Measurements from ENCODE around the gene SLC44A4. TPM values are rescaled to one million over a fixed set of nuclear protein-coding genes. Genes with fewer than 3 reads are reported as not detected.
A peak's percentile ranks its signal among the peaks of the same experiment; 100 is the strongest.

SLC44A4 gene
- total and polyA plus RNA-seq, 9 of the 15 experiments (the other 6 are each of a cell fraction or from before 2014, with no cell fraction given), result 7.9 to 18.6 (median 11.2) TPM

DNA sequence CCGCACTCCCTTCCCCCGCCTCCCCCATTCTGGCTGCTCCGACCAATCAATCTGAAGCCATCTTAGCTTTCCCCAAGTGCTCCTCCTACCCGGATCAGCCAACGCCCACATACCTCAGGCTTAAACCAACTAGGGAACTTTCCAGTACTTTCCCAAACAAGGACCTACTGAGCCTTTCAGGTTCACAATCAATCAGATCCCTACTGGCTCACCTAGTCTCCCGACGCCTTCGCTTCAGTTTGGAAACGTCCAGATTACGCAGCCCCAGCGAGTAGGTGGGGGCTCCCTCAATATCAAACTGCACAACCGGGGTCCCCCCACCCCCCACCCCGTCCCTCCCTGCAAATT lies 64.1 kb downstream of the SLC44A4 start (continued):
- peak; percentile 24 for TF ChIP-seq POLR2B (IDR thresholded peaks at IDR 0.05; ENCODE audit: low read depth, partially characterized antibody)
- peak; percentile 90 for TF ChIP-seq CHD4 (IDR thresholded peaks at IDR 0.05; ENCODE audit: insufficient read depth, insufficient replicate concordance, low read depth, low read length, poor library complexity, severe bottlenecking)
- TF ChIP-seq, protein P1, sequence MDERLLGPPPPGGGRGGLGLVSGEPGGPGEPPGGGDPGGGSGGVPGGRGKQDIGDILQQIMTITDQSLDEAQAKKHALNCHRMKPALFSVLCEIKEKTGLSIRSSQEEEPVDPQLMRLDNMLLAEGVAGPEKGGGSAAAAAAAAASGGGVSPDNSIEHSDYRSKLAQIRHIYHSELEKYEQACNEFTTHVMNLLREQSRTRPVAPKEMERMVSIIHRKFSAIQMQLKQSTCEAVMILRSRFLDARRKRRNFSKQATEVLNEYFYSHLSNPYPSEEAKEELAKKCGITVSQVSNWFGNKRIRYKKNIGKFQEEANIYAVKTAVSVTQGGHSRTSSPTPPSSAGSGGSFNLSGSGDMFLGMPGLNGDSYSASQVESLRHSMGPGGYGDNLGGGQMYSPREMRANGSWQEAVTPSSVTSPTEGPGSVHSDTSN (CRISPR knock-in tag; IDR thresholded peaks at IDR 0.05; ENCODE audit: low read depth), result no peak
- TF ChIP-seq, protein P1 (tag; conservative IDR thresholded peaks at IDR 0.05; ENCODE audit: low read depth), result peak; percentile 65
- TF ChIP-seq NFRKB (IDR thresholded peaks at IDR 0.05; ENCODE audit: low read depth), result peak; percentile 71
- TF ChIP-seq JUND (IDR thresholded peaks at IDR 0.05; ENCODE audit: borderline replicate concordance, low read depth, low read length), result peak; percentile 49; the same call in 1 of the 2 replicates
- TF ChIP-seq JUND (tag; IDR thresholded peaks at IDR 0.05; ENCODE audit: borderline replicate concordance, low read depth, low read length), result peak; percentile 35; the same call in 1 of the 3 replicates
- TF ChIP-seq JUNB (CRISPR knock-in tag; conservative IDR thresholded peaks at IDR 0.05), result 0 out of 2 replicates have a peak, but pooled peaks have one; percentile 27
- TF ChIP-seq ZSCAN32 (CRISPR knock-in tag; IDR thresholded peaks at IDR 0.05), result peak; percentile 61; the same call in 1 of the 2 replicates
- no peak for TF ChIP-seq ZNF644 (tag; IDR thresholded peaks at IDR 0.05; ENCODE audit: low read depth)
- peak; percentile 19 for TF ChIP-seq FOS (IDR thresholded peaks at IDR 0.05; ENCODE audit: extremely low read depth, insufficient read length)
- TF ChIP-seq CHD1 (IDR thresholded peaks at IDR 0.05; ENCODE audit: low read length), result peak; percentile 83
- TF ChIP-seq EP400 (IDR thresholded peaks at IDR 0.05), result no peak
- TF ChIP-seq, protein P2, sequence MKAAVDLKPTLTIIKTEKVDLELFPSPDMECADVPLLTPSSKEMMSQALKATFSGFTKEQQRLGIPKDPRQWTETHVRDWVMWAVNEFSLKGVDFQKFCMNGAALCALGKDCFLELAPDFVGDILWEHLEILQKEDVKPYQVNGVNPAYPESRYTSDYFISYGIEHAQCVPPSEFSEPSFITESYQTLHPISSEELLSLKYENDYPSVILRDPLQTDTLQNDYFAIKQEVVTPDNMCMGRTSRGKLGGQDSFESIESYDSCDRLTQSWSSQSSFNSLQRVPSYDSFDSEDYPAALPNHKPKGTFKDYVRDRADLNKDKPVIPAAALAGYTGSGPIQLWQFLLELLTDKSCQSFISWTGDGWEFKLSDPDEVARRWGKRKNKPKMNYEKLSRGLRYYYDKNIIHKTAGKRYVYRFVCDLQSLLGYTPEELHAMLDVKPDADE (conservative IDR thresholded peaks at IDR 0.05; ENCODE audit: control insufficient read depth, low read depth, low read length), result peak; percentile 58; the same call in 1 of the 2 replicates
- TF ChIP-seq ZNF561 (CRISPR knock-in tag; conservative IDR thresholded peaks at IDR 0.05), result peak; percentile 63; the same call in 1 of the 2 replicates
- TF ChIP-seq SOX6 (IDR thresholded peaks at IDR 0.05), result 0 out of 2 replicates have a peak, but pooled peaks have one; percentile 40
- TF ChIP-seq, protein P3, sequence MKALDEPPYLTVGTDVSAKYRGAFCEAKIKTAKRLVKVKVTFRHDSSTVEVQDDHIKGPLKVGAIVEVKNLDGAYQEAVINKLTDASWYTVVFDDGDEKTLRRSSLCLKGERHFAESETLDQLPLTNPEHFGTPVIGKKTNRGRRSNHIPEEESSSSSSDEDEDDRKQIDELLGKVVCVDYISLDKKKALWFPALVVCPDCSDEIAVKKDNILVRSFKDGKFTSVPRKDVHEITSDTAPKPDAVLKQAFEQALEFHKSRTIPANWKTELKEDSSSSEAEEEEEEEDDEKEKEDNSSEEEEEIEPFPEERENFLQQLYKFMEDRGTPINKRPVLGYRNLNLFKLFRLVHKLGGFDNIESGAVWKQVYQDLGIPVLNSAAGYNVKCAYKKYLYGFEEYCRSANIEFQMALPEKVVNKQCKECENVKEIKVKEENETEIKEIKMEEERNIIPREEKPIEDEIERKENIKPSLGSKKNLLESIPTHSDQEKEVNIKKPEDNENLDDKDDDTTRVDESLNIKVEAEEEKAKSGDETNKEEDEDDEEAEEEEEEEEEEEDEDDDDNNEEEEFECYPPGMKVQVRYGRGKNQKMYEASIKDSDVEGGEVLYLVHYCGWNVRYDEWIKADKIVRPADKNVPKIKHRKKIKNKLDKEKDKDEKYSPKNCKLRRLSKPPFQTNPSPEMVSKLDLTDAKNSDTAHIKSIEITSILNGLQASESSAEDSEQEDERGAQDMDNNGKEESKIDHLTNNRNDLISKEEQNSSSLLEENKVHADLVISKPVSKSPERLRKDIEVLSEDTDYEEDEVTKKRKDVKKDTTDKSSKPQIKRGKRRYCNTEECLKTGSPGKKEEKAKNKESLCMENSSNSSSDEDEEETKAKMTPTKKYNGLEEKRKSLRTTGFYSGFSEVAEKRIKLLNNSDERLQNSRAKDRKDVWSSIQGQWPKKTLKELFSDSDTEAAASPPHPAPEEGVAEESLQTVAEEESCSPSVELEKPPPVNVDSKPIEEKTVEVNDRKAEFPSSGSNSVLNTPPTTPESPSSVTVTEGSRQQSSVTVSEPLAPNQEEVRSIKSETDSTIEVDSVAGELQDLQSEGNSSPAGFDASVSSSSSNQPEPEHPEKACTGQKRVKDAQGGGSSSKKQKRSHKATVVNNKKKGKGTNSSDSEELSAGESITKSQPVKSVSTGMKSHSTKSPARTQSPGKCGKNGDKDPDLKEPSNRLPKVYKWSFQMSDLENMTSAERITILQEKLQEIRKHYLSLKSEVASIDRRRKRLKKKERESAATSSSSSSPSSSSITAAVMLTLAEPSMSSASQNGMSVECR (CRISPR knock-in tag; IDR thresholded peaks at IDR 0.05), result no peak
- peak; percentile 64; the same call in 1 of the 2 replicates for TF ChIP-seq ATF7 (IDR thresholded peaks at IDR 0.05)
- peak; percentile 6; the same call in 1 of the 2 replicates for TF ChIP-seq ELF4 (CRISPR knock-in tag; IDR thresholded peaks at IDR 0.05)
- peak; percentile 69; the same call in 1 of the 2 replicates for TF ChIP-seq CHD2 (IDR thresholded peaks at IDR 0.05; ENCODE audit: low read depth, low read length)
